Activated CD8-positive, alpha-beta T cell treated with anti-CD3 and anti-CD28 coated beads for 36 hours (primary cell): ENCODE measurements around the gene ASIC4. TPM values are rescaled to one million over a fixed set of nuclear protein-coding genes. Genes with fewer than 3 reads are reported as not detected.

ENCODE experiments used
- ATAC-seq: fragments of 200-7000 bp; cut with Tn5 transposase; one replicate; pipeline ENCODE4 v1.10.0; 2021; ENCODE audit warnings: mild to moderate bottlenecking, moderate library complexity
- CTCF ChIA-PET: fragments of 350-600 bp; sonication (Branson Sonifier 250); formaldehyde crosslinking; loops from one replicate; lab custom pipeline; 2021; ENCODE audit warnings: antibody characterized with exemption; lab: Charles Lee
- POLR2A ChIA-PET: fragments of 350-600 bp; sonication (Branson Sonifier 250); formaldehyde crosslinking; loops from one replicate; lab custom pipeline; 2021; ENCODE audit warnings: antibody characterized with exemption; lab: Charles Lee
- DNase-seq: peaks from one replicate; pipeline ENCODE4 v3.0.0-alpha.2; 2020
- H3K27ac Mint-ChIP-seq: one replicate; pipeline ENCODE4 v1.8.0; 2021; ENCODE audit warnings: mild to moderate bottlenecking, mixed read lengths
- H3K27me3 Mint-ChIP-seq: one replicate; pipeline ENCODE4 v1.8.0; 2021; ENCODE audit warnings: mixed read lengths
- H3K36me3 Mint-ChIP-seq: one replicate; pipeline ENCODE4 v1.8.0; 2021; ENCODE audit warnings: low read depth, mixed read lengths
- H3K4me1 Mint-ChIP-seq: one replicate; pipeline ENCODE4 v1.8.0; 2021; ENCODE audit warnings: low read depth, mixed read lengths
- H3K4me3 Mint-ChIP-seq: one replicate; pipeline ENCODE4 v1.8.0; 2021; ENCODE audit warnings: mild to moderate bottlenecking, moderate library complexity, mixed read lengths
- H3K9me3 Mint-ChIP-seq: one replicate; pipeline ENCODE4 v1.8.0; 2021; ENCODE audit warnings: mixed read lengths
- CTCF ChIP-seq: fragments of 200-600 bp; IDR thresholded peaks from one replicate; pipeline ENCODE4 v1.8.0; 2022; ENCODE audit warnings: antibody characterized with exemption, mild to moderate bottlenecking
- intact Hi-C: fragments of 100-400 bp; cut with micrococcal nuclease; formaldehyde crosslinking; loops from one replicate; pipeline ENCODE4 v1.10.0; 2022
- total RNA-seq, 2 experiments: library from RNA; stranded (reverse); gene quantifications; one replicate each; pipeline ENCODE4 v1.2.3, GENCODE V29; 2021

Gene ASIC4
- total RNA-seq, 2 experiments from 2014 or later, result not detected

GRCh38 chr2:219554350-219554749 lies 40.1 kb downstream of the ASIC4 start:
- no peaks in the 10 kb centered on the region for H3K36me3 Mint-ChIP-seq
- no peaks in the 10 kb centered on the region for H3K9me3 Mint-ChIP-seq
- intact Hi-C loops, result no loop called here
- DNase-seq (no peak), ATAC-seq (no peak)
- ChIA-PET CTCF (interaction anchor here (1.4 to 4.2 kb wide), 2 partner anchors 13 kb away, joined by 3 to 23 read pairs; no protein-coding TSS in a partner anchor), POLR2A (no interaction called here)
- H3K4me1 Mint-ChIP-seq, result no peaks in the 10 kb centered on the region
- no peak overlapping the region for H3K27ac Mint-ChIP-seq
- H3K27me3 Mint-ChIP-seq, result peaks cover 32% of the 10 kb centered on the region
- H3K4me3 Mint-ChIP-seq, result no peak overlapping the region
- no peak for TF ChIP-seq CTCF

- no peaks in the 10 kb centered on the region for H3K4me1 Mint-ChIP-seq
- DNase-seq (no peak), ATAC-seq (no peak)
- ChIA-PET POLR2A (no interaction called here), CTCF (interaction anchor here (0.7 to 1.8 kb wide), 3 partner anchors 15 to 153 kb away, joined by 3 to 4 read pairs (median 3); no protein-coding TSS in a partner anchor)
- no peak overlapping the region for H3K27ac Mint-ChIP-seq
- no peak for TF ChIP-seq CTCF
- peaks cover 26% of the 10 kb centered on the region for H3K27me3 Mint-ChIP-seq
- H3K36me3 Mint-ChIP-seq, result no peaks in the 10 kb centered on the region
- intact Hi-C loops, result no loop called here
- H3K4me3 Mint-ChIP-seq, result no peak overlapping the region
- no peaks in the 10 kb centered on the region for H3K9me3 Mint-ChIP-seq
These were observed 41.7 kb downstream of the ASIC4 start for GRCh38 chr2:219555956-219556355.

- Mint-ChIP-seq H3K36me3 (no peaks in the 10 kb centered on the region), H3K4me1 (no peaks in the 10 kb centered on the region), H3K27me3 (peaks cover 24% of the 10 kb centered on the region), H3K27ac (no peak overlapping the region), H3K9me3 (no peaks in the 10 kb centered on the region), H3K4me3 (no peak overlapping the region)
- ATAC-seq (no peak), DNase-seq (no peak)
- POLR2A ChIA-PET, result interaction anchor here (1.0 kb wide), 1 partner anchor 24 kb away, joined by 3 read pairs; no protein-coding TSS in a partner anchor
- intact Hi-C loops, result no loop called here
- CTCF ChIA-PET, result interaction anchor here (1.1 to 1.8 kb wide), 2 partner anchors 27 to 87 kb away, joined by 3 to 4 read pairs; no protein-coding TSS in a partner anchor
- TF ChIP-seq CTCF, result no peak
These were observed 42.1 kb downstream of the ASIC4 start for GRCh38 chr2:219556413-219556812.

GRCh38 chr2:219557320-219557719 lies 43.0 kb downstream of the ASIC4 start:
- CTCF ChIA-PET, result interaction anchor here (1.1 to 1.8 kb wide), 4 partner anchors 14 to 86 kb away, joined by 3 to 4 read pairs (median 3); partner anchors contain the start of gene OBSL1

More at GRCh38 chr2:219557320-219557719, 43.0 kb downstream of the ASIC4 start:
- no peak for TF ChIP-seq CTCF
- Mint-ChIP-seq H3K4me1 (no peaks in the 10 kb centered on the region), H3K9me3 (no peaks in the 10 kb centered on the region), H3K27ac (no peak overlapping the region), H3K27me3 (peaks cover 21% of the 10 kb centered on the region), H3K4me3 (no peak overlapping the region), H3K36me3 (no peaks in the 10 kb centered on the region)
- intact Hi-C loops, result no loop called here
- POLR2A ChIA-PET, result interaction anchor here (1.0 kb wide), 1 partner anchor 23 kb away, joined by 3 read pairs; no protein-coding TSS in a partner anchor
- DNase-seq (no peak), ATAC-seq (no peak)
